ENCODE measurements around the gene IL11. TPM values are rescaled to one million over a fixed set of nuclear protein-coding genes. Genes with fewer than 3 reads are reported as not detected.

IL11 gene
- total and polyA plus RNA-seq, 2 of the 13 experiments (the other 11 are each of a cell fraction or from before 2014, with no cell fraction given) = 2.5 to 2.9 TPM

- TF ChIP-seq ZBTB44 (CRISPR knock-in tag; IDR thresholded peaks at IDR 0.05) (no peak), THAP8 (CRISPR knock-in tag; IDR thresholded peaks at IDR 0.05; ENCODE audit: borderline replicate concordance) (no peak), REL (CRISPR knock-in tag; conservative IDR thresholded peaks at IDR 0.05) (no peak), ZNF160 (CRISPR knock-in tag; IDR thresholded peaks at IDR 0.05) (no peak), ZBTB14 (CRISPR knock-in tag; IDR thresholded peaks at IDR 0.05) (no peak), RARA (CRISPR knock-in tag; IDR thresholded peaks at IDR 0.05) (no peak), CENPT (CRISPR knock-in tag; IDR thresholded peaks at IDR 0.05; ENCODE audit: low read depth) (no peak), RARG (CRISPR knock-in tag; IDR thresholded peaks at IDR 0.05; ENCODE audit: low read depth) (no peak), PBX3 (CRISPR knock-in tag; IDR thresholded peaks at IDR 0.05; ENCODE audit: borderline replicate concordance) (no peak; the same call in 1 of the 2 replicates), ZNF280D (CRISPR knock-in tag; IDR thresholded peaks at IDR 0.05) (no peak), ISX (CRISPR knock-in tag; conservative IDR thresholded peaks at IDR 0.05) (no peak), ZNF580 (CRISPR knock-in tag; IDR thresholded peaks at IDR 0.05; ENCODE audit: borderline replicate concordance, low read depth) (peak; percentile 26; the same call in 1 of the 2 replicates), FIP1L1 (IDR thresholded peaks at IDR 0.05; ENCODE audit: borderline replicate concordance, insufficient read depth, low read depth, low read length) (no peak), BRF2 (CRISPR knock-in tag; IDR thresholded peaks at IDR 0.05) (no peak; the same call in 1 of the 2 replicates), POGZ (CRISPR knock-in tag; IDR thresholded peaks at IDR 0.05) (no peak), ZSCAN30 (CRISPR knock-in tag; IDR thresholded peaks at IDR 0.05) (no peak), ZNF589 (CRISPR knock-in tag; conservative IDR thresholded peaks at IDR 0.05) (no peak), ZC3H4 (CRISPR knock-in tag; IDR thresholded peaks at IDR 0.05; ENCODE audit: borderline replicate concordance) (no peak), ZNF670 (CRISPR knock-in tag; IDR thresholded peaks at IDR 0.05; ENCODE audit: borderline replicate concordance) (no peak)
Measured at GRCh38 chr19:55339105-55339888, 31.0 kb downstream of the IL11 start, which contains the start of gene KMT5C (continued).
